LNCAP (cell line): ENCODE results near the gene STX2.

ENCODE experiments used
- CTCF ChIP-seq: fragments of 450-650 bp; IDR thresholded peaks from 2 replicates; pipeline ENCODE4 v1.5.1; 2017; ENCODE audit warnings: mild to moderate bottlenecking

Gene STX2

GRCh38 chr12:130787041-130787440 is 52.0 kb downstream of the STX2 start:
- TF ChIP-seq CTCF, result no peak

GRCh38 chr12:130783110-130783715 is 55.8 kb downstream of the STX2 start:
- no peak for TF ChIP-seq CTCF

- TF ChIP-seq CTCF, result no peak
Measured at GRCh38 chr12:130780880-130781575, 58.0 kb downstream of the STX2 start.

GRCh38 chr12:130780325-130780724 is 58.7 kb downstream of the STX2 start:
- TF ChIP-seq CTCF, result no peak

GRCh38 chr12:130778776-130779175 is 60.3 kb downstream of the STX2 start:
- no peak for TF ChIP-seq CTCF

GRCh38 chr12:130776857-130777339 is 62.2 kb downstream of the STX2 start:
- TF ChIP-seq CTCF, result no peak

GRCh38 chr12:130775953-130776856 is 62.8 kb downstream of the STX2 start:
- no peak for TF ChIP-seq CTCF
